Thyroid gland (tissue), 4 donors: ENCODE measurements around the gene ARL17B.
"Not testable (repeated sequence)": the region's sequence is repeated elsewhere in the genome, so short reads cannot be mapped to it uniquely, and the experiment has no call there.

Source experiments
- CTCF ChIP-seq, 6 experiments: fragments of 200-600 bp in 3 of 6; fragments of 450-650 bp in 3 of 6; sonication (generic) in 3 of 6; IDR thresholded peaks; one replicate each; pipeline ENCODE4 v1.5.1; 2016 to 2019; ENCODE audit warnings: antibody characterized with exemption in 6 of 6, mild to moderate bottlenecking in 2 of 6, inconsistent platforms in 1 of 6, moderate library complexity in 1 of 6
- POLR2A ChIP-seq, 2 donors: fragments of 450-650 bp; IDR thresholded peaks; one replicate each; pipeline ENCODE4 v1.6.1; 2017; ENCODE audit warnings: antibody characterized with exemption in 2 of 2, mild to moderate bottlenecking in 2 of 2, moderate library complexity in 1 of 2

GRCh38 chr17:46252804-46253203, 108.8 kb downstream of the ARL17B start:
- not testable (repeated sequence) for TF ChIP-seq CTCF, POLR2A (IDR thresholded peaks at IDR 0.05)
